CD4-positive, alpha-beta T cell treated with Interferon gamma for 1 hour (primary cell): Measurements from ENCODE around the gene ADAMTS12.

Experiments used
- DNase-seq: peaks from one replicate; pipeline ENCODE4 v3.0.0-alpha.2; 2020

Gene ADAMTS12

DNA sequence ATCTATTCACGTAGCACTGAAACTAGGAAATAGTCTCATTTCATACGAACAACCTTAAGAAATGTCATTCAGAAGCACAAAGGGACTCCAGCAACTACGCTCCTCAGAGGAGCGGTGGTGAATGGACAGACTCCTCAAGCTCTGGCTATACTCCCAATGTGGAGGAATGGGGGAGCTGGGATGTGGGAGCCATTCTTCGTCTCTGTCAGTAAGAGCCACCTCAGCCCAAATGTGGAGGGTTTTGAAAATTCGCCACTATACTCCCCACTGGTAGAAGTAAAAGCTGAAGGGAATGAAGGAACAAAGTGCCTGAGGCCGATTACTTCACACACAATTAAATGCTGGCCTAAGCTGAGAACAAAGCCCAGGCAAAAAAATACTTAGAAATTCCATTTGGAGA, 96.3 kb downstream of the ADAMTS12 start:
- DNase-seq: no peak

DNA sequence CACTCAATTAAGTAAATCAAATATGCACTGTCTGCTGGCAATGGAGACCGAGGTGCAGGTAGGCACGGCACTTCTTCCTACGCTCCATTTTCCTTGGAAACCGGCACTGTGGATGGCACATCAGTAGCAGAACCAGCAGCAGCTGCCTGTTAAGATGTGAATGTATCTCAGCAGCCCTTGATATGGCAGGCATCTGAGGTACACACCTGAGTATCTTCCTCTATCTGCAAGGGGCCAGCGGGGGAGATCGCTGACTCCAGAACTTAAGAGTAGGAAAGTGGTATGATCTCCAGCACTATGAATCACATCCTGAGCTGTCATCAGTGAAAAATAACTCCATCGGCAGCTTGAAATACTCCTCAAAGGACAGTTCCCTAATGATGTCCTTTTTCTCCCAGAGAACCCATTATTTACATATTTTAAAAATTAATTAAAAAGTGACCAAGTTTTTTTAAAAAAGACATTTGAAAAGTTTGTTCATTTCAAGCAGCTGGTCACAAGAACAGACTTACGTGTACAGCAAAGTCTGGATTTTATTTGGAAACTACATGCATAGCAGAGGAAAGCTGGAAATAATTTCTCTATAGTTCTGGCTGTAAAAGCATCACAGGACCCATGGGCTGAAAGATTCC, 97.1 kb downstream of the ADAMTS12 start:
- no peak for DNase-seq

DNA sequence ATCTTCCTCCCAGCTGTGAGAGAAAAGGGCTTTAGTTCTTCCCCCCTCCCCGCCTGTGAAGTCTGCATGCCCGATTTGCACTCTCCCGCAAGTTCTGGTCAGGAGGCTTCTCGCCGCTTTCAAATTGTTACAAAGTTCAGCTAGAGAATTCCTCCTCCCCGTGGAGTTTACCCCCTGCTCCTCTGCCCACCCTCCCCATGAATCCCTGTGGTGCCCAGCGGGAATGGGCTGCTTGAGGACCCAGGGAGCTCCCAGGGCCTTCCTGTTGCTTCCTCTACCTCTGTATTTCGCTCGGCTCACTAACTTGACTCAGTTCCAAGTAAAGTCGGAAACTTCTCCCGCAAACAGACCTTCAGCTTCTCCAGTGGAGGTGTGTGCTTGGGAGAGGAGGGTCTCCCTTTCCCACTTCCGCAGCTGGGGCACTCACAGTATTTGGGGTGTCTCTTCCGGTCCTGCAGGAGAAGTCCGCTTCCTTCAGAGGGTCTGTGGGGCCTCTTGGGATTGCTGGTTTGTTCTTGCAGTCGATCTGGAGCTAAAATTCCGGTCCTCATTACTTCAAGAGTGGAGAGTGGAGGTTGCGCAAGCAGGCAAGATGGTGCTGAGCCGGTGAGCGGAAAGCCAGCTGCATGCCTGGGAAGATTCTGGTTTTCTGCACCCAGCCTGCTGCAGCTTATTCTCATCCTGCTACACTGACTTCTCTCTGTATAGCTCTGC, 97.8 kb downstream of the ADAMTS12 start:
- DNase-seq: no peak

DNA sequence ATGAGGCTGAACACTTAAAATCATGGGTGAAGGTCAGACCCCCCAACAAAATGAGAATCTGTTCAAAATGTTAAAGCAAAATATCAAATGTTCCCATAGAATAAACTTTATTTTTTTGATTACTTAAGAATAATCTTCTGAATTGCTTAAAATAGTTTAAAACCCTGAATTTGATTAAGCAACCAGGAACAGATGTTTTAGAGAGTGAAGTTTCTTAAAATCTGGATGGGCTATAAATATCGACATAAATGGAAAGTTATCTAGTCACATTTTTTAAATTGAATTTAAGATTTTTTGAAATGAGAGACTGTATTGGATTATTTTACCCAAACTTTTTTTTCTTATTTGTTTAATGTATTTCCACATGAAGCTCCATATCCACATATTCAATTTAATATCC, 98.5 kb downstream of the ADAMTS12 start:
- DNase-seq: no peak

DNA sequence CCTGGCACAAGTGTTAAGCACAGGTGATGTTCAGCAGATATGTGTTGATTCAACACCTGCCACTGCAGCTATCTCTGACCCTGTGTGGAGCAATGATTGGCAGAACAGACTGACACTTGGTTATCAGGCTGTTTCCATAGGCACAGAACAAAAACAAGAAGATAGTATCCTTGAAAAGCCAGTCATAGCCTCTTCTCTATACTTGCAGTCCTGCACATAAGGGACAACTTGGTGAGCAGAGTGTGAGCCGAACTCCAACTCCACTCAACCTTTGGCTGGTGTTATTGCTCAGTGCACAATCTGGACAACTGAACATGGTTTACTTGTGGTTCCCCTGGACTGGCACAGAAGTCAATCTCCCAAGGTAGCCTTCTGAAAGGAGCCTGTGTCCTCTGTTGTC, 99.2 kb downstream of the ADAMTS12 start:
- no peak for DNase-seq

DNA sequence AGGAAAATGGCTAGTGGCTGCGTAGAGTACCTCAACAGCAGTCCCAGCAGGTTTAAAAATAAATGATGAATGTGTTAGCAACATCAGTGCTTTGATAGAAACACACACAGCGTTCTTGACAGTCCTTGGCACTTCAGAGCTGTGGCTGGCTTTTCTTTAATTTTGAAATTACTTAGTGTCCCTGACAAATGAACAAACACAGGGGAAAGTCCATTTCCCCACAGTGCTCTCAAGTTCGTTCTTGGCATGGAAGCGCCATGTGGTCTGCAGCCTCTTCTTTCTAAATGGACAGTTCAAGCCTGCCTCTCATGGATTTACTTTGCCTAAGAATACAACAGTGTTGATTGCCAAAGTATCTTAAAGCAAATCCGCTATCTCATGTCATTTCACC, 102.2 kb downstream of the ADAMTS12 start:
- DNase-seq: no peak

DNA sequence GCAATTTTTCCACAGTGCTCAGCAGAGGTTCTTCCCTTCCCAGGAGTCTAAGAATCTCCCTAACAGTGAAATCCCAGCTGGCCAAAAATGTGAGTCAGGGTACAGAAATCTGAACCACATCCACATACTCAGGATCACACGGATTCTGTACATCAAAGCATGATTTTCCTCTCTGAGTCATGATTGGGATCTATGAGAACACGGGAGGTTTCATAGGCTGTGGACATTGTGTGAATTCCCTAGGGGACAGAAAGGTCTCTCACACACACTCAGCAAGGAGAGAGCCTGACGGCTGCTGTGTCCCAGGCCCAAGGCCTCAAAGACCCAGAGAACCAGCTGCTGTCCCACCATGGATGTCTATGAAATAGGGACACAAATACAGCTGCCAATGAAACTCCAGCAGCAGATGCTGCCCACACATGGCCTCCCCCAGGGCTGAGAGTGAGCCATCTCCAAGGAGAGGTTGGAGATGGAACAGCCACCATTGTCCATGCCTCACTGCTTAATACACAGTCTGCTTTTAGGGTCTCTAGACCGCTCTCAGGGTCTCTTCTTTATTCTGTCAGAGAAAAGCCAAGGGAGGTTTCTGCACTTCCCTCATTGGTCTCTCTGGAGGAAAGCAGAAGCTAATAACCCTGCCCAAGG, 102.7 kb downstream of the ADAMTS12 start:
- no peak for DNase-seq

DNA sequence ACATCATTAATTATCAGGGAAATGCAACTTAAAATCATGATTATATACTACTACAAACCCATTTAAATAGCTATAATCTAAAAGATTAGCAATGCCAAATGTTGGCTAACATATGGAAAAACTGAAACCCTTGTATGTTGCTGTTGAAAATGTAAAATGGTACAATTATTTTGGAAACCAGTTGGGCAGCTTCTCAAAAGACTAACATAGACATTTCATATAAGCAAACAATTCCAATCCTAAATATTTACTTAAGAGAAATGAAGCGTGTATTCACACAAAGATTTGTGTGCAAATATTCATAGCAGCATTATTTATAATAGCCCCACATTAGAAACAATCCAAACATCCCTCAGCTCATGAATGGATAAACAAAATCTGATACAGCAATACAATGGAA, 106.2 kb downstream of the ADAMTS12 start:
- DNase-seq: no peak

DNA sequence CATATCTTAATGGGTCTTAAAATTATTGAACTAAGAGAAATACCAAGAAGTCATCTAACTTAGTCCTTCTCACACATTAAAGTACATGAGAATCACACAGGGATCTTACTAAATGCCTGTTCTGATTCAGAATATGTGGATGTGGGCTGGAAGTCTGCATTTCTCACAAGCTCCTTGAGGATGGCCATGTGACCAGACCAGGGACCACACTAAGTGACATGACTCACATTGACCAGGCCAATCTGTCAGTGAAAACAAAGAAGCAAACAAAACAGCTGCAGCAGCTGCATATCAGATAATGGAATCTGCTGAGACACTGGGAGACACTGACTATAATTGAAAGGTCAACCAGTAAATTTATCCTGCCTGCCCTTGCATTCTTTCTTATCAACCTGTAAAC, 110.5 kb downstream of the ADAMTS12 start:
- DNase-seq: no peak

DNA sequence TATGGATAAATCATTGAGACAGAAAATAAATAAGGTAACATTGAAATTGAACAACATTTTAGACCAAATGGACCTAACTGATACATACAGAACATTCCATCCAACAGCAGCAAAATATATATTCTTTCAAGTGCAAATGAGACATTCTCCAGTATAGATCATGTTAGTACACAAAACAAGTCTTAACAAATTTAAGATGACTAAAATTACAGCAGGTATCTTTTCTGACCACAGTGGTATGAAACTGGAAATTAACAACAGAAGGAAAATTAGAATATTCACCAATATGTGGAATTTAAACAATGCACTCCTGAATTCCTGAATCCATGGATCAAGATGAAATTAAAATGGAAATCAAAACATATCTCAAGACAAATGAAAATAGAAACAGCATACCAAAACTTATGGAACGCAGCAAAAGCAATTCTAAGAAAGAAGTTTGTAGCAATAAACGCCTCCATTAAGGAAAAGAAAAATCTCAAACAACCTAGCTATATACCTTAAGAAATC, 115.6 kb downstream of the ADAMTS12 start:
- no peak for DNase-seq

DNA sequence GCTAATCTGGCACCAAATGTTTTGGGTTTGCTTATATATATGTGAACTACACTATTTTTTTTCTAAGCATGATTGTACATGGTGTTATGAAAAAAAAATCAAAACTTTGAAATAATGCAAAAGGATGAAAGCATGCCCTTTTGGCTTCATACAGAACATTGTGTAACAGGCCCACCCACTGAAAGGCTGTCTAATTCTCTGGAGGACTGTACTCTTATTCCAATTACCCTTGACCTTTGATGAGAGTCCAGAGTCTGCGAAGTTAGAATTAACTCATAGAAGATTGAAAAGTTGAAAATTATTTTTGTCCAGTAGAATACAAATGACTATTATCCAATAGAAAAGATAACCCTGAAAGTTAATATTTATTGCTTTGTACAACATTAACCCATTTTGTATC, 117.4 kb downstream of the ADAMTS12 start:
- DNase-seq: no peak

DNA sequence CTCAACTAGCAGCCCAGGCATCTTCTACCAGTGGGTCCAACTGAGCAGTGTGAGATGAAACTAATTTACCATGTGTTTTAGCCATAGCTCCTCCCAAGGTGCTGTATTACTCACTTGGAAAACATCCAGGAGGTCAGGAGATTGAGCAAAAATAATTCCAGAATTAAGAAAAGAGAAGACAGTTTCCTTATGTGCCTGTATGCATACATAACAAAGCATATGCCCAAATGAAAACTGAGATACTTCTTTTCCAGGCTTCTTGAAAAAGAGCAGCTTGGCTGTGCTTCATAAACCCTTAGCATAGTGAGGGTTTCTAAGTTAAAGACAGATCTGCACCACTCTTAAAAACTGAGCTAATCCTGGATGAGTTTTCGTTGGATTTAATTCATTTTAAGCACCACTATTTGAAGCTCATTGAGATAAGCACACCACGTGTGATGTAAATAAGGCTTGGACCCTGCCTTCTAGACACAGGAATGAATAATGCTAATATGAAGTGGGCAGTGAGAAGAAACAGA, 119.4 kb downstream of the ADAMTS12 start:
- DNase-seq: no peak

DNA sequence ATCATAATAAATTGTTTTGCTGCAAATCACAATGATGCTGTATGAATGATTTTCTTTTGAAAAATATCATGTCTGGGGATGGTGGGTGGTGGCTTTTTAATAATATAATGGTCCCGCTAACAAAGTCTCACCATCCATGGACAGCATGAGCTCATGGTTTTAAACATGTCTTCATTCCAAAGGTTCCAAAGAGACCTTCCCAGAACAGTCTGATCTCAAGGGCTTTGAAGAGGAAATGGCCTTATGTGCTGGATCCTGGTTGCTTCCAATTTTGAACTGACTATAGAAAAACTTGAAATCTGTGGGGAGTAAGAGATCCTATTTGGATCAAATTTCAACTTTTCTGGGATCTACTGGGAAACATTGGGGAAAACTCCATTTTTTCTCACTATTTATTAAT, 121.8 kb downstream of the ADAMTS12 start:
- DNase-seq: no peak

DNA sequence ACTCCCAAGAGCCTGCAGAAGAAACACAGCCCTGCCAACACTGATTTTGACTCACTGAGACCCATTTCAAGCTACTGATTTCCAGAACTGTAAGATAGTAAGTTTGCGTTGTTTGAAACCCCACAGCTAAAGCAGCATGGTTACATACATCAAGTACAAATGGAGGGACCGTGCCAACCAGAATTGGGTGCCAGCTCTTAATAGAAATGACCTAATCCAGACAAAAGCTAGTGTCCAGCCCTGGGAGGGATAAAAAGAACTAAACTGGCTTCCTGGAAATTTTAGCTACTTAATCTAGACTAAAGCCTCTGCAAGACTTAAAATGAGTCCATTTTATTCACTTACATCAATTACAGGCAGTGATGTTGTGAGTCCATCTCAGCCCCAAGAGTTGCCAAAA, 122.6 kb downstream of the ADAMTS12 start:
- no peak for DNase-seq

DNA sequence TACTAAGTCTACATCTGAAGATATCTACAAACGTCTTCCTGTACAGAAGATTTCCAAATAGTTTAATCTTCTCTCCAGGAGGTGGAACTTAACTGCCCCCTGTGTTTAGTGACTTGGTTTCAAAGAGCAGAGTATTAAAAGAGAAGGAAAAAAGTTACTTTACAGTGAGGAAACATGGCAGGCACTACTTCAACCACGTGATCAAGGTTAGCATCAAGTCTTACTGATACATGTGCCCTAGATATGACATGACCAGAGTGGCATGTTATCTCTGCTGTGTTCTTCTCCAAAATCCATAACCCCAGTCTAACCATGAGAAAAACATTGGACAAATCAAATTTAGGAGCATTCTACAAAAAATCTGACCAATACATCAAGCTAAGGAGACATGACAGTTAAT, 125.8 kb downstream of the ADAMTS12 start:
- DNase-seq: no peak

DNA sequence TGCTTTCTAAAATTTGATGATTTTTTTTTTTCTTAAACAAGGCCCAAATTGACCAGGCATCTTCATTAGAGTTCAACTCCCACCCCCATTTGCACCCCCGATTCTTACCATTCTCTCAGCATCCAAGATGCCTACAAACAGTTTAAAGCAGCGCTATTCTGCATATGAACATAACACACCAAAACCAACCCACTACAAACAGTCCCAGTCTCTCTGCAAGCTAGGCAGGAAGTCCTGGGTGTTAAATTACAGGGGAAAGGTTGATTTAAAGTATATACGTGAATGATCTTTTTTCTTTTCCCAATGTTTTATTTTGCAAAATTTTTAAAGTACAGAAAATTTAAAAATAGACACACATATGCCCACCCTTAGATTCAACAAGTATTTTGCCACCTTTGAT, 127.0 kb downstream of the ADAMTS12 start:
- DNase-seq: no peak

DNA sequence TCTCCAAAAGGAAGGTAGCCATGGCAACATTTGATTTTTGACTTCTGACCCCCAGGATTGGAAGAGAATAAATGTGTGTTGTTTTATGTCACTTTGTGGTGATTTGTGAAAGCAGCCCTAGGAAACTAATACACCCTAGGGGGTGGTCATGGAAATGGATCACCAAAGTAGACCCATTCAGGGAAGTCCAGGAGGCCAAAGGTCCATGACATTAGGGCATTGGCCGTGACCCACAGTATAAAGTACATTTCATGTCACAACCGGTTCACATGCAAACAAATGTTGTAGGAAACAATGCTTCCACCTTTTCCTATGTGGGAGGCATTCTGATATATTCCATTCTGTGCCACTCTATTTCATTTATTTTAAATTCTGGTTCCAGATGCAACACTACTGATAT, 128.4 kb downstream of the ADAMTS12 start:
- DNase-seq: no peak

DNA sequence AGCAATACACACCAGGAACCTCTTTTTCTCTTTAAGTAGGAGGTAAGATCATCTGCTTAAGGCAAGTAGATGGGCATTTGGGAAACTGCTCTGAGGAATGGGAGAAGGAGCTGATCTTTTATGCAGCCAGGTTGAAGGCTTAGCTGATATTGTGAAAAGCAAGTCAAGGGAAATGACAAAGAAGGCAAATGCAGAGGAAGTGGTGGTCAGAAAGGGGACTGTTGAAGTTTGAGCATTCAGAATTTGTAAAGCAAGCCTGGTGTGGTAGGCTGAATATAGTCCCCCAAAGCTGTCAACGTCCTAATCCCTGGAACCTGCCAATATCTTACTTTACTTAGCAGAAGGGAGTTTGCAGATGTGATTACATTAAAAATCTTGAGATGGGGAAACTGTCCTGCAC, 128.9 kb downstream of the ADAMTS12 start:
- no peak for DNase-seq

DNA sequence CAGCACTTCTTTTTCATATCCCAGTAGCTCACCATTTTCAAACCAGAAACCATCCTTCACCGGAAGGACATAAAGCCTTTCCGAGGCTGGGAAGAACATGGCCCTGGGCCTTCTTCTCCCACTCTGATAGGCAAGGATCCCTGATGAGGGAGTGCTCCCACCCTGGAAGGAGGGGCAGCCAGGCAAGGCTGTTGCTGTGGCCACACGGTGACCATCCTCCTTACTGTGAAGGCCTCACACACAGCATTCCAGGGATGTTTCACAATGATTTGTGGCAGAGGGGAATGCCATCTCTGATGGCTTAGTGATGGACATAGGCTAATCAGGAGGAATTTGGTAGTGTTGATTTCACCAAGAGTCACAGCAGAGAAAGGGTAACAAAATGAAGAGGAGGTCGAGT, 130.7 kb downstream of the ADAMTS12 start:
- no peak for DNase-seq

DNA sequence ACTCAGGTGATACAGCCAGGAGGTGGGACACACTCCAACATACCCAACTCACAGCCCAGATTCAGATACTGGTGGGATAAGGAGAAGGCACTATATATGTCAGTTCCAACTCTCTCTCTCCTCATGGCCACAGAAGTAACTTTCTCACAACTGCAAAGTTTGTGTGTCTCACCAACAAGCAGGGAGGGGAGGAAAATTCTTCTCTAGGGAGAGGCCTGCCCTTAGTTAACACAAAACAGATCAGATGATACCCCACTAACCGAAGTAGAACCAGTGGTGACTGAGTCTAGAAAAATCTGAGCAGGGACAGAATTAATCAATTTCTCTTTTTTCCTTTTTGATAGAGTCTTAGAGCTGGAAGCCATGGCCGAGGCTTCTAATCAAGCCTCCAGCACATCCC, 133.1 kb downstream of the ADAMTS12 start:
- no peak for DNase-seq

DNA sequence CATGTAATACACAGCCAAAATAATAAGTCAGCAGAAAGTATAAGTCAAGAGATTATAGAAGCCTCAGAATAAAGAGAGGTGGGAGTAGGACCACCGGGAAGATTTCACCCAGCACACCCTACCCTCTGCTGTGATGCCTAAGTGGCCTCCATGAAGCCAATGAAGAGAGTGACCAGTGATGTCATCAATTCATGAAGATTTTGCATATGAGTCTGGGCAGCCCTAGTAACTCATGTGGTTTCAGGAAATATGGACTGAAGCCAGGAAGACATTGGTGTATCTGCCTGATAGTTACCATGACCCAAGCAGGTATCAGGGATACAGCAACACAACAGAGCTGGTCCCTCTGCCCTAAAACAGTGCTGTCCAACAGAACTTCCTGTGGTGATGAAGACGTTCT, 135.3 kb downstream of the ADAMTS12 start:
- DNase-seq: no peak

DNA sequence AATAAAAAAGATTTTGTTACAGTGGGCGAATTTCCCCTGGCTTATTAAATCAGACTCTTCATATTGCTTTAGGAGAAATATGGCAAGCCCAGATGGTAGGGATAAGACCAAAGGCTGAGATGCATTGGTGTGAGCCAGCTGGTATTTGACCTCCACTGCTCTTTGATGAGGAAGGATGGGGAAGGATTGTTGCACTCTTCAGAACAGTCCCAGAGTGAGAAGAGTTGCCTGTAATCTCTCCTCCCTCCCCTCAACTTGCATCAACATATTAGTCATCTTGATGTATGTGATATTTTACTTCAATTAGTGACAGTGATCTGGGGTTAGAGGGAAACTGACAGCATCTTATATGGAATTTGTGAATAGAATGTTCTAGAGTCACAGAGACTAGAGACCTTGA, 136.6 kb downstream of the ADAMTS12 start:
- no peak for DNase-seq

DNA sequence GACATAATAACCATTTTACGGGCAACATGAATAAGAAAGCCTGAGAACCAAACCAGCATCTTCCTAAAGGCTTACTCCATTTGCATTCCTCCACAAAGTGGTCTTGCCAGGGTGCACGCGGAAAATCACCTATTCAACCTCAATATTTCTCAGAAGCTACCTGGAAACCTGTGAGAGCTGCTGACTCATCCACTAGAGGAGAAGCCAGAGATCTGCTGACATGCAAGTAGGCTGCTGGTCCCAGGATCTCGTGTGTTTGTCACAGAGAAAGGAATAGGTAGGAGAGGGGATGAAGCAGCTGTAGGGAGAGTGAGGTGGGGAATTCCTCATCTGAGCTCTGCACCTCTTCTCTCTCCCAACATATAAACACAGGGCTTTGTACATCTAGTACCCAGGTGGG, 138.1 kb downstream of the ADAMTS12 start:
- no peak for DNase-seq

DNA sequence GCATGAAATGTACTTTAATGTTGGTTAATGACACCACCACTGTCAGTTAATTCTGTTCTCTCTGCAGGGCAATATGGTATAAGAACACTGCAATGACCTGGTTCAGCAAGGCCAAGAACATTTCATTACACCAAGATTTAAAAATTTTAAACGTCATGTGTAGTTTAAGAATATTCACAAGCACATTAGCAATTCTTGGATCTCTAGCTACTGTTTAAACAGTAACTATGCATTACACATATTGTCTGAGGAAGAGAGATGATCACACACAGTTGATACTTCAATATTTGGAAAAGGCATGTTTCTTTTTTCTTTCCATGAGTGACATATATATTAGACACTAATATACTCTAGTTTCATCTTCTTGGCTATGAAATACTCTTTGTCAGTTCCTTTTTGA, 143.0 kb downstream of the ADAMTS12 start:
- no peak for DNase-seq
